ENCODE data around the gene CCDC86. TPM values are rescaled to one million over a fixed set of nuclear protein-coding genes. Genes with fewer than 3 reads are reported as not detected.

CCDC86 gene
- total and polyA plus RNA-seq, 2 of the 4 experiments (the other 2 are of a cell fraction) = 9.5 to 34.0 TPM

- dilution Hi-C loops (cut with HindIII; ENCODE audit: low sequenced_read_pairs, unreplicated experiment) = no loop called here
- no peak overlapping the region for H3K4me2 ChIP-seq (ENCODE audit: low read depth, low read length)
- peaks cover 2% of the 10 kb centered on the region for H3K4me1 ChIP-seq (ENCODE audit: control insufficient read depth, insufficient read depth, low read length)
- no peak overlapping the region for H3K14ac ChIP-seq (replicated peaks; ENCODE audit: low read depth, low read length)
- H3K4me3 ChIP-seq (ENCODE audit: insufficient read depth, low read depth, low read length) = no peak overlapping the region
- no peak overlapping the region for H3K56ac ChIP-seq (ENCODE audit: extremely low read depth, insufficient read depth, low read length)
- no peaks in the 10 kb centered on the region for H3K27me3 ChIP-seq (ENCODE audit: control insufficient read depth, insufficient read depth, low read length)
- in situ Hi-C loops (cut with MboI; ENCODE audit: low sequenced_read_pairs) = no loop called here
- ChIA-PET CTCF (no interaction called here), POLR2A (ENCODE audit: unreplicated experiment) (no interaction called here)
- H3K9me3 ChIP-seq (ENCODE audit: control insufficient read depth, insufficient read depth, low read length) = no peaks in the 10 kb centered on the region
- no peak overlapping the region for H3K4ac ChIP-seq (ENCODE audit: low read depth, low read length)
- WGBS, 2 experiments (ENCODE audit: extremely low coverage in 2 of 2, insufficient read length in 1 of 2) = 77% methylated on average over 32 of the region's 68 CpGs; no CpG with 5 or more reads in 1 of the 2 experiments
- intact Hi-C loops (cut with micrococcal nuclease) = no loop called here
- no peak overlapping the region for H4K91ac ChIP-seq (ENCODE audit: insufficient read depth, low read depth, low read length)
- no peak overlapping the region for H2AFZ ChIP-seq (replicated peaks; ENCODE audit: low read length, poor library complexity)
- H3K9me1 ChIP-seq (ENCODE audit: insufficient read depth, low read length) = no peaks in the 10 kb centered on the region; the same call in 1 of the 2 replicates
- no TSS peak for BruUV-seq (replicated peaks)
- no peak overlapping the region for H3K23ac ChIP-seq (ENCODE audit: low read depth, low read length)
- no peak overlapping the region for H2BK120ac ChIP-seq (ENCODE audit: low read depth, low read length)
- no peak overlapping the region for H3K27ac ChIP-seq (ENCODE audit: insufficient read depth, low read length)
- DNase-seq (no peak), ATAC-seq (ENCODE audit: low read depth) (no peak)
- no peak overlapping the region for H2BK15ac ChIP-seq (ENCODE audit: low read depth, low read length)
- H3K18ac ChIP-seq (ENCODE audit: low read depth, low read length) = no peak overlapping the region
- TF ChIP-seq NFE2L2 (IDR thresholded peaks at IDR 0.05; ENCODE audit: low read depth, low read length) = no peak
- no peak for TF ChIP-seq MAZ (IDR thresholded peaks at IDR 0.05; ENCODE audit: borderline replicate concordance, low read depth, low read length)
- TF ChIP-seq BHLHE40 (IDR thresholded peaks at IDR 0.05; ENCODE audit: low read depth, low read length) = no peak
- TF ChIP-seq CEBPB (IDR thresholded peaks at IDR 0.05; ENCODE audit: low read depth, low read length) = no peak
- no peak for TF ChIP-seq SMC3 (IDR thresholded peaks at IDR 0.05; ENCODE audit: low read depth, low read length)
- no peak for TF ChIP-seq POLR2A (IDR thresholded peaks at IDR 0.05; ENCODE audit: low read depth, low read length)
- TF ChIP-seq, protein P1, sequence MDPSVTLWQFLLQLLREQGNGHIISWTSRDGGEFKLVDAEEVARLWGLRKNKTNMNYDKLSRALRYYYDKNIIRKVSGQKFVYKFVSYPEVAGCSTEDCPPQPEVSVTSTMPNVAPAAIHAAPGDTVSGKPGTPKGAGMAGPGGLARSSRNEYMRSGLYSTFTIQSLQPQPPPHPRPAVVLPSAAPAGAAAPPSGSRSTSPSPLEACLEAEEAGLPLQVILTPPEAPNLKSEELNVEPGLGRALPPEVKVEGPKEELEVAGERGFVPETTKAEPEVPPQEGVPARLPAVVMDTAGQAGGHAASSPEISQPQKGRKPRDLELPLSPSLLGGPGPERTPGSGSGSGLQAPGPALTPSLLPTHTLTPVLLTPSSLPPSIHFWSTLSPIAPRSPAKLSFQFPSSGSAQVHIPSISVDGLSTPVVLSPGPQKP (IDR thresholded peaks at IDR 0.05; ENCODE audit: borderline replicate concordance, low read depth, low read length) = no peak
- TF ChIP-seq RCOR1 (IDR thresholded peaks at IDR 0.05; ENCODE audit: insufficient replicate concordance, low read length) = no peak
- TF ChIP-seq MAFK (IDR thresholded peaks at IDR 0.05; ENCODE audit: low read depth, low read length) = no peak
- no peak for TF ChIP-seq RFX5 (IDR thresholded peaks at IDR 0.05; ENCODE audit: low read depth, low read length)
- TF ChIP-seq CTCF (conservative IDR thresholded peaks at IDR 0.05; ENCODE audit: low read depth, low read length) = no peak
- H3K9ac ChIP-seq (ENCODE audit: low read depth, low read length) = no peak overlapping the region
- no peaks in the 10 kb centered on the region for H4K20me1 ChIP-seq (ENCODE audit: insufficient read depth, low read length)
- H2BK20ac ChIP-seq (ENCODE audit: low read depth, low read length) = no peak overlapping the region
- H4K5ac ChIP-seq (ENCODE audit: low read depth, low read length) = no peak overlapping the region
- H2BK5ac ChIP-seq (ENCODE audit: low read depth, low read length, poor library complexity, severe bottlenecking) = no peak overlapping the region
- no peak overlapping the region for H4K8ac ChIP-seq (ENCODE audit: low read depth in 2 of 2, low read length in 2 of 2)
- H3K36me3 ChIP-seq (ENCODE audit: control insufficient read depth, insufficient read depth, low read length) = peaks cover 32% of the 10 kb centered on the region
- no peak overlapping the region for H2AK5ac ChIP-seq (ENCODE audit: low read depth, low read length)
- H2AK9ac ChIP-seq (replicated peaks; ENCODE audit: low read depth, low read length, poor library complexity) = no peak overlapping the region
- no peaks in the 10 kb centered on the region for H3K79me1 ChIP-seq (ENCODE audit: low read depth in 1 of 2, low read length in 2 of 2)
Measured at GRCh38 chr11:60852982-60853950, 11.4 kb downstream of the CCDC86 start.

All from IMR-90 (cell line).